ENCODE measurements around the gene EYA2. TPM values are rescaled to one million over a fixed set of nuclear protein-coding genes. Genes with fewer than 3 reads are reported as not detected.
"Not testable (repeated sequence)": the region's sequence is repeated elsewhere in the genome, so short reads cannot be mapped to it uniquely, and the experiment has no call there.

EYA2 gene
- polyA plus RNA-seq, 1 experiment = 4.0 TPM

DNA sequence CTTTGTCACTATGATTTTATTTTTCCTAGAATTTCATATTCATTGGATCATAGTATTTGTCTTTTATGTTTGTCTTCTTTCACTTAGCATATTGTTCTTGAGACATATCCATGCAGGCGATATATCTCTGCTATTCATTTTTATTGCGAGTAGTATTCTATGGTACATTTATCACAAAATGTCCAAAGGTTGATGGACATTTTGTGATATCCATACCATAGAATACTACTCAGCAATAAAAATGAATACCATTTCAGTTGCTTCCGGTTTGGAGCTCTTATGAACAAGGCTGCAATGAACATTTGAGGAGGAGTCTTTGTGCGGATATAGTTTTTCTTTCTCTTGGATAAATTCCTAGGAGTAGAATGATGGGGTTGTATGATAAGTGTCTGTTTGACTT lies 28.8 kb upstream of the EYA2 start:
- CTCF ChIA-PET = no interaction called here
- no peak overlapping the region for H3K4me3 ChIP-seq (ENCODE audit: low read depth, low read length)
- POLR2A ChIA-PET = no interaction called here
- H3K27me3 ChIP-seq (ENCODE audit: control insufficient read depth, insufficient read depth, low read length) = peaks cover 3% of the 10 kb centered on the region
- no peak for DNase-seq (ENCODE audit: low read depth, low spot score)
- H3K27ac ChIP-seq (ENCODE audit: low read depth, low read length) = no peak overlapping the region
- peaks cover 3% of the 10 kb centered on the region; the same call in 1 of the 2 replicates for H3K9me3 ChIP-seq (ENCODE audit: control insufficient read depth, insufficient read depth, low read length)
- TF ChIP-seq, protein P1, sequence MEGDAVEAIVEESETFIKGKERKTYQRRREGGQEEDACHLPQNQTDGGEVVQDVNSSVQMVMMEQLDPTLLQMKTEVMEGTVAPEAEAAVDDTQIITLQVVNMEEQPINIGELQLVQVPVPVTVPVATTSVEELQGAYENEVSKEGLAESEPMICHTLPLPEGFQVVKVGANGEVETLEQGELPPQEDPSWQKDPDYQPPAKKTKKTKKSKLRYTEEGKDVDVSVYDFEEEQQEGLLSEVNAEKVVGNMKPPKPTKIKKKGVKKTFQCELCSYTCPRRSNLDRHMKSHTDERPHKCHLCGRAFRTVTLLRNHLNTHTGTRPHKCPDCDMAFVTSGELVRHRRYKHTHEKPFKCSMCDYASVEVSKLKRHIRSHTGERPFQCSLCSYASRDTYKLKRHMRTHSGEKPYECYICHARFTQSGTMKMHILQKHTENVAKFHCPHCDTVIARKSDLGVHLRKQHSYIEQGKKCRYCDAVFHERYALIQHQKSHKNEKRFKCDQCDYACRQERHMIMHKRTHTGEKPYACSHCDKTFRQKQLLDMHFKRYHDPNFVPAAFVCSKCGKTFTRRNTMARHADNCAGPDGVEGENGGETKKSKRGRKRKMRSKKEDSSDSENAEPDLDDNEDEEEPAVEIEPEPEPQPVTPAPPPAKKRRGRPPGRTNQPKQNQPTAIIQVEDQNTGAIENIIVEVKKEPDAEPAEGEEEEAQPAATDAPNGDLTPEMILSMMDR (IDR thresholded peaks at IDR 0.05; ENCODE audit: low read depth, low read length) = no peak

DNA sequence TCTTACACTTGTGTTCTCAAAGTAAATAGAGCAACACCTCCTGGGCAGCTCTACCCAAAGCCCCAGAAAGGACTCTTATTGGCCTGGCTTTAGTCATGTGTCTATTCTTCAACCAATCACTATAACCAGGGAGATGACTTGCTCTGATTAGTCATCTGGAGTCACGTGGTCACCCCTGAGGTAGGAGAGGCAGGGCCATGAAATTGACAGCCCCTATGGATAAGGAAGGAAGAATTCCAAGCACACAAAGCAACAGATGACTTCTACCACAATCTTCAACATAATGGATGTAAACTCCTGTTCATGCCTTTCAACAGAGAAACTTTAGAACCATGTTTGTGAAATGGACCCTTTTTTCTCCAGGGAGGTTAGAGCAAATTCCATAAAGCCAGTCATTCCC lies 24.6 kb upstream of the EYA2 start:
- H3K9me3 ChIP-seq (ENCODE audit: control insufficient read depth, insufficient read depth, low read length) = peaks cover 3% of the 10 kb centered on the region; the same call in 1 of the 2 replicates
- DNase-seq (ENCODE audit: low read depth, low spot score) = no peak
- CTCF ChIA-PET = no interaction called here
- H3K4me3 ChIP-seq (ENCODE audit: low read depth, low read length) = no peak overlapping the region
- H3K27me3 ChIP-seq (ENCODE audit: control insufficient read depth, insufficient read depth, low read length) = no peaks in the 10 kb centered on the region
- POLR2A ChIA-PET = no interaction called here
- H3K27ac ChIP-seq (ENCODE audit: low read depth, low read length) = no peak overlapping the region
- TF ChIP-seq, protein P1 (IDR thresholded peaks at IDR 0.05; ENCODE audit: low read depth, low read length) = no peak

DNA sequence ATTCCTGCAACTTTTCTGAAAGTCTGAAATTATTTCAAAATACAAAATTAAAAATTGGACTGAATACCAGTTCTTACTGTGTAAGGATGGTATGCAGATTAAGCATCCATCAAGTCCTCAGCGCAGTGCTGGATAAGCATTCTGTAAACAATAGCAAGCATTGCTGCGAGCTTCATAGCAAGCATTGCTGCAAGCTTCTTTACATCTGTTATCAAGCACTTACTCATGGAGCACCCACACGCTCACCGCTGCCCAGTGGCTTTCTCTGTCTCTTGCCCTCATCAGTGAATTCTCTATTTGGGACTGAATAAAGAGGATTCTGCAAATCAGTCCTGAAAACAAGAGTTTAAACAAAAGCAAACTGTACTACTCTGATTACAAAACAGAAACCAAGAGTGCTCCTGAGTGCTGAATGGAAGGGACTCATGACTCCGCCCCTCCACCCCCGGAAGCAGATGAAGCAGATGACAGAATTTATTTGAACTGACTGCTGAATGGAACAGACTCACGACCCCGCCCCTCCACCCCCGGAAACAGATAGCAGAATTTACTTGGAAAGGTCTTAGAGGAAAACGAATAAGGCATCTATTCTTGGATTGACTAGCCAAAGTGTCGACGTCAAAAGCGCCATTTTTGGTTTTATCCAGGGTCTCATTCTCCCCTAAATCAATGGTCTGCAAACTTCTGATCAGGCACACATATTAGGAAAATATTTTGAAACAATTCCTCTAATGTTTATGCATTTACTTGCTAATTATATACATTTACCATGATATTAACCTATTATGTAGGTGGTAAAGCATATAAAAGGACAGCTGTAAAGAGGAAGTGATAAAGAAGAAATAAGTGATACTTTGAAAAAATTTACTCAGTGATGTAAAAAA lies 22.1 kb upstream of the EYA2 start:
- TF ChIP-seq, protein P1 (IDR thresholded peaks at IDR 0.05; ENCODE audit: low read depth, low read length) = no peak
- peaks cover 3% of the 10 kb centered on the region; the same call in 1 of the 2 replicates for H3K9me3 ChIP-seq (ENCODE audit: control insufficient read depth, insufficient read depth, low read length)
- no peaks in the 10 kb centered on the region for H3K27me3 ChIP-seq (ENCODE audit: control insufficient read depth, insufficient read depth, low read length)
- H3K4me3 ChIP-seq (ENCODE audit: low read depth, low read length) = peak overlapping the region; percentile 50
- H3K27ac ChIP-seq (ENCODE audit: low read depth, low read length) = no peak overlapping the region
- ChIA-PET POLR2A (interaction anchor here (0.7 kb wide), 1 partner anchor 81 kb away, joined by 3 read pairs; no protein-coding TSS in a partner anchor), CTCF (no interaction called here)
- no peak for DNase-seq (ENCODE audit: low read depth, low spot score)

DNA sequence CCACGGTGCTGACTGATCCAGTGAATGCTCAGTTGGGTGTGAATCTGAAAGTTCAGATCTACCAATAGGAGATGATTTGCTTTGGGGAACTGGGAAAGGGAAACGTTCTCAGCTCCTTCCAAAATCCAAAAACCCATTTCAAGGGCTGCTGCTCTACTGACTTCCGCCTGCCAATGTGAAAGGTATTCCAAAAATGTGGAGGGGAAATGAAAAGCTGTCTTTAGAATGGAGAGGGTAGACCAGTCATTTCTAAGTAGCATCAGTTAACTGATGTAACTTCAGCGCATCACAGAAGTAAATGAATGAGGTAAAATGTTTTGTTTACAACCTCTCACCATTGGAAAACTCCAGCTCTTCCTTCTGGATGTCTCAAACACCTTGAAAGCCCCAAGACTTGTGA lies 19.6 kb upstream of the EYA2 start:
- CTCF ChIA-PET = no interaction called here
- no peak for DNase-seq (ENCODE audit: low read depth, low spot score)
- POLR2A ChIA-PET = no interaction called here
- Histone ChIP-seq H3K27me3 (ENCODE audit: control insufficient read depth, insufficient read depth, low read length) (no peaks in the 10 kb centered on the region), H3K27ac (ENCODE audit: low read depth, low read length) (no peak overlapping the region), H3K4me3 (ENCODE audit: low read depth, low read length) (no peak overlapping the region), H3K9me3 (ENCODE audit: control insufficient read depth, insufficient read depth, low read length) (no peaks in the 10 kb centered on the region)
- TF ChIP-seq, protein P1 (IDR thresholded peaks at IDR 0.05; ENCODE audit: low read depth, low read length) = no peak

DNA sequence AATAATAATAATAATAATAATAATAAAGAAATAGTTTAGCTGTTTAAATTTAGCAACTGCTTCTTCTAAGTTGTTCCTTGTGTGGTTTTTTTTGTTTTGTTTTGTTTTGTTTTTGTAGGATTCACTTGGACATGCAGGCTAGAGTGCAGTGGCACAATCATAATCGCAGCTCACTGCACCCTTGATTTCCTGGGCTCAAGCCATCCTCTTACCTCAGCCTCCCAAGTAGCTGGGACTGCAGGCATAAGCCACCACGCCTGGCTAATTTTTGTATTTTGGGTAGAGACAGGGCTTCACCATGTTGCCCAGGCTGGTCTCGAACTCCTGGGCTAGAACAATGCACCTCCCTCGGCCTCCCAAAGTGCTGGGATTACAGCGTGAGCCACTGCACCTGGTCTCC lies 15.3 kb upstream of the EYA2 start:
- POLR2A ChIA-PET = no interaction called here
- CTCF ChIA-PET = no interaction called here
- Histone ChIP-seq H3K27me3 (ENCODE audit: control insufficient read depth, insufficient read depth, low read length) (no peaks in the 10 kb centered on the region), H3K9me3 (ENCODE audit: control insufficient read depth, insufficient read depth, low read length) (no peaks in the 10 kb centered on the region), H3K27ac (ENCODE audit: low read depth, low read length) (no peak overlapping the region), H3K4me3 (ENCODE audit: low read depth, low read length) (no peak overlapping the region)
- DNase-seq (ENCODE audit: low read depth, low spot score) = no peak
- TF ChIP-seq, protein P1 (IDR thresholded peaks at IDR 0.05; ENCODE audit: low read depth, low read length) = no peak

DNA sequence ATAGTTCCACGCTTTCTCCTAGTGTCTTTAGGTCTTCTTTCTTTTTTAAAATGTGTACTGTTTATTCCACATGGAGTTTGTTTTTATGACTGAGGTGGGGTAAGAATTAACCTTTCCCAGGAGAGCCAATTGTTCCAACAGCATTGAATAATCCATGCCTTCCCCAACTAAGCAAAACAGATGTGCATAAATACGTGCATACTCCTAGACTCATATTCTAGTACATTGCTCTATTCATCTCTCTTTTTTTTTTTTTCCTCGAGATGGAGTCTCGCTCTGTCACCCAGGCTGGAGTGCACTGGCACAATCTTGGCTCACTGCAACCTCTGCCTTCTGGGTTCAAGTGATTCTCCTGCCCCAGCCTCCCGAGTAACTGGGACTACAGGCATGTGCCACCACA lies 14.7 kb upstream of the EYA2 start:
- H3K27me3 ChIP-seq (ENCODE audit: control insufficient read depth, insufficient read depth, low read length); H3K9me3 ChIP-seq (ENCODE audit: control insufficient read depth, insufficient read depth, low read length); H3K4me3 ChIP-seq (ENCODE audit: low read depth, low read length); DNase-seq (ENCODE audit: low read depth, low spot score); H3K27ac ChIP-seq (ENCODE audit: low read depth, low read length); POLR2A ChIA-PET; CTCF ChIA-PET: not testable (repeated sequence)
